ENCODE measurements around the gene ETV6. TPM values are rescaled to one million over a fixed set of nuclear protein-coding genes. Genes with fewer than 3 reads are reported as not detected.

Gene ETV6
- total RNA-seq, 1 experiment from 2014 or later = 17.2 TPM

GRCh38 chr12:11639454-11639853 lies 10.0 kb upstream of the ETV6 start:
- ATAC-seq (no peak), DNase-seq (ENCODE audit: low read depth, low spot score) (no peak)
- ChIA-PET CTCF (no interaction called here), POLR2A (no interaction called here)
- Histone ChIP-seq H3K27ac (ENCODE audit: low read length) (no peak overlapping the region), H3K4me1 (ENCODE audit: control insufficient read depth, insufficient read depth, low read length) (no peaks in the 10 kb centered on the region), H3K27me3 (ENCODE audit: control insufficient read depth, insufficient read depth, low read length) (no peaks in the 10 kb centered on the region), H3K36me3 (ENCODE audit: control insufficient read depth, insufficient read depth, low read length) (no peaks in the 10 kb centered on the region), H3K4me3 (ENCODE audit: low read depth in 2 of 2, low read length in 2 of 2) (no peak overlapping the region), H3K9me3 (ENCODE audit: control insufficient read depth, insufficient read depth, low read depth, low read length) (0 out of 2 replicates have a peak, but pooled peaks cover 3% of the 10 kb centered on the region)
- intact Hi-C loops (cut with micrococcal nuclease; ENCODE audit: unreplicated experiment) (no loop called here), in situ Hi-C loops (cut with HindIII; ENCODE audit: low pct_unique_long_range_greater_than_20kb, low sequenced_read_pairs) (no loop called here)
- TF ChIP-seq REST (IDR thresholded peaks at IDR 0.05; ENCODE audit: insufficient read depth in 1 of 2, low read depth in 2 of 2, low read length in 1 of 2) (no peak), POLR2AphosphoS5 (IDR thresholded peaks at IDR 0.05; ENCODE audit: low read depth, low read length) (no peak), TCF7L2 (IDR thresholded peaks at IDR 0.05; ENCODE audit: low read depth, low read length) (no peak), CTCF (IDR thresholded peaks at IDR 0.05) (no peak), SIN3A (IDR thresholded peaks at IDR 0.05; ENCODE audit: borderline replicate concordance, insufficient read depth, low read depth, low read length) (no peak)
- no TSS peak for BruUV-seq (replicated peaks)

GRCh38 chr12:11641522-11641921 lies 8.0 kb upstream of the ETV6 start:
- TF ChIP-seq POLR2AphosphoS5 (IDR thresholded peaks at IDR 0.05; ENCODE audit: low read depth, low read length) (no peak), CTCF (IDR thresholded peaks at IDR 0.05) (no peak), REST (IDR thresholded peaks at IDR 0.05; ENCODE audit: insufficient read depth in 1 of 2, low read depth in 2 of 2, low read length in 1 of 2) (no peak), SIN3A (IDR thresholded peaks at IDR 0.05; ENCODE audit: borderline replicate concordance, insufficient read depth, low read depth, low read length) (no peak), TCF7L2 (IDR thresholded peaks at IDR 0.05; ENCODE audit: low read depth, low read length) (no peak)
- ATAC-seq (no peak), DNase-seq (ENCODE audit: low read depth, low spot score) (no peak)
- POLR2A ChIA-PET = interaction anchor here (0.5 kb wide), 1 partner anchor 204 kb away, joined by 4 read pairs; no protein-coding TSS in a partner anchor
- H3K27me3 ChIP-seq (ENCODE audit: control insufficient read depth, insufficient read depth, low read length) = no peaks in the 10 kb centered on the region
- H3K4me3 ChIP-seq (ENCODE audit: low read depth in 2 of 2, low read length in 2 of 2) = no peak overlapping the region
- H3K9me3 ChIP-seq (ENCODE audit: control insufficient read depth, insufficient read depth, low read depth, low read length) = no peaks in the 10 kb centered on the region
- intact Hi-C loops (cut with micrococcal nuclease; ENCODE audit: unreplicated experiment) (no loop called here), in situ Hi-C loops (cut with HindIII; ENCODE audit: low pct_unique_long_range_greater_than_20kb, low sequenced_read_pairs) (no loop called here)
- CTCF ChIA-PET = no interaction called here
- no peaks in the 10 kb centered on the region for H3K4me1 ChIP-seq (ENCODE audit: control insufficient read depth, insufficient read depth, low read length)
- no TSS peak for BruUV-seq (replicated peaks)
- no peaks in the 10 kb centered on the region for H3K36me3 ChIP-seq (ENCODE audit: control insufficient read depth, insufficient read depth, low read length)
- no peak overlapping the region for H3K27ac ChIP-seq (ENCODE audit: low read length)

Data from Panc1 (cell line).